IMR-90 (cell line): ENCODE results near the gene CORO1C. TPM values are rescaled to one million over a fixed set of nuclear protein-coding genes. Genes with fewer than 3 reads are reported as not detected.

Source experiments
- ATAC-seq: fragments of 200-7000 bp; cut with Tn5 transposase; 2 replicates; pipeline ENCODE4 v1.9.1; 2020; ENCODE audit warnings: low read depth, mild to moderate bottlenecking, moderate library complexity
- BruUV-seq: library from RNA; stranded (reverse); fragments of 400-500 nt; replicated peaks from 2 replicates; lab custom pipeline; 2021; lab: Mats Ljungman, UMichigan
- CTCF ChIA-PET: fragments of 300-600 bp; formaldehyde crosslinking; extraction: SDS; loops from one replicate; lab custom pipeline; 2021; ENCODE audit warnings: antibody characterized with exemption; lab: Yijun Ruan, JAX
- POLR2A ChIA-PET: fragments of 300-600 bp; sonication (Branson Sonifier 250); formaldehyde crosslinking; loops from one replicate; lab custom pipeline; 2022; ENCODE audit warnings: antibody characterized with exemption; ENCODE audit not compliant: unreplicated experiment; lab: Charles Lee
- DNase-seq: peaks from one replicate; pipeline ENCODE4 v3.0.0; 2013
- H2AFZ ChIP-seq: replicated peaks from 2 replicates; pipeline ENCODE3; 2013; ENCODE audit warnings: low read length, mild to moderate bottlenecking; ENCODE audit not compliant: poor library complexity
- H2AK5ac ChIP-seq: 2 replicates; pipeline ENCODE4 v1.6.1; 2013; ENCODE audit warnings: low read depth, low read length, inconsistent platforms
- H2AK9ac ChIP-seq: replicated peaks from 2 replicates; pipeline ENCODE3; 2013; ENCODE audit warnings: mild to moderate bottlenecking, low read depth, low read length, moderate library complexity; ENCODE audit not compliant: poor library complexity
- H2BK120ac ChIP-seq: 2 replicates; pipeline ENCODE4 v1.6.1; 2013; ENCODE audit warnings: low read depth, low read length, inconsistent platforms
- H2BK15ac ChIP-seq: 3 replicates; pipeline ENCODE4 v1.6.1; 2013; ENCODE audit warnings: low read depth, low read length, inconsistent platforms
- H2BK20ac ChIP-seq: 2 replicates; pipeline ENCODE4 v1.6.1; 2013; ENCODE audit warnings: low read depth, mild to moderate bottlenecking, inconsistent platforms, low read length, moderate library complexity
- H2BK5ac ChIP-seq: 2 replicates; pipeline ENCODE4 v1.6.1; 2013; ENCODE audit warnings: mild to moderate bottlenecking, low read depth, low read length, inconsistent platforms; ENCODE audit not compliant: poor library complexity, severe bottlenecking
- H3K14ac ChIP-seq: replicated peaks from 2 replicates; pipeline ENCODE4 v1.6.1; 2013; ENCODE audit warnings: low read depth, low read length, inconsistent platforms
- H3K18ac ChIP-seq: 2 replicates; pipeline ENCODE4 v1.6.1; 2013; ENCODE audit warnings: low read depth, low read length, control low read depth
- H3K23ac ChIP-seq: 2 replicates; pipeline ENCODE4 v1.6.1; 2013; ENCODE audit warnings: low read depth, low read length, inconsistent platforms
- H3K27ac ChIP-seq: 2 replicates; pipeline ENCODE4 v1.5.1; 2013; ENCODE audit warnings: mild to moderate bottlenecking, control low read depth, low read length; ENCODE audit not compliant: insufficient read depth
- H3K27me3 ChIP-seq: 2 replicates; pipeline ENCODE4 v1.6.1; 2013; ENCODE audit warnings: low read length; ENCODE audit not compliant: control insufficient read depth, insufficient read depth
- H3K36me3 ChIP-seq: 2 replicates; pipeline ENCODE4 v1.6.1; 2013; ENCODE audit warnings: low read length, mixed read lengths; ENCODE audit not compliant: control insufficient read depth, insufficient read depth
- H3K4ac ChIP-seq: 2 replicates; pipeline ENCODE4 v1.6.1; 2013; ENCODE audit warnings: low read depth, low read length, inconsistent platforms
- H3K4me1 ChIP-seq: 2 replicates; pipeline ENCODE4 v1.6.1; 2013; ENCODE audit warnings: low read length, mixed read lengths; ENCODE audit not compliant: control insufficient read depth, insufficient read depth
- H3K4me2 ChIP-seq: 2 replicates; pipeline ENCODE4 v1.6.1; 2013; ENCODE audit warnings: low read depth, mild to moderate bottlenecking, control low read depth, low read length, moderate library complexity
- H3K4me3 ChIP-seq: 2 replicates; pipeline ENCODE4 v1.5.1; 2013; ENCODE audit warnings: low read depth, mild to moderate bottlenecking, control low read depth, low read length, moderate library complexity; ENCODE audit not compliant: insufficient read depth
- H3K56ac ChIP-seq: 2 replicates; pipeline ENCODE4 v1.6.1; 2013; ENCODE audit warnings: low read length, inconsistent platforms; ENCODE audit not compliant: insufficient read depth; ENCODE audit errors: extremely low read depth
- H3K79me1 ChIP-seq, 2 experiments: 2 replicates each; pipeline ENCODE4 v1.6.1; 2013; ENCODE audit warnings: low read length in 2 of 2, inconsistent platforms in 1 of 2, low read depth in 1 of 2
- H3K9ac ChIP-seq: 2 replicates; pipeline ENCODE4 v1.6.1; 2013; ENCODE audit warnings: low read depth, low read length, control low read depth
- H3K9me1 ChIP-seq: 2 replicates; pipeline ENCODE4 v1.6.1; 2013; ENCODE audit warnings: low read length, inconsistent platforms; ENCODE audit not compliant: insufficient read depth
- H3K9me3 ChIP-seq: 2 replicates; pipeline ENCODE4 v1.6.1; 2013; ENCODE audit warnings: low read length; ENCODE audit not compliant: control insufficient read depth, insufficient read depth
- H4K20me1 ChIP-seq: 2 replicates; pipeline ENCODE4 v1.6.1; 2013; ENCODE audit warnings: low read length, inconsistent platforms; ENCODE audit not compliant: insufficient read depth
- H4K5ac ChIP-seq: 2 replicates; pipeline ENCODE4 v1.6.1; 2013; ENCODE audit warnings: mild to moderate bottlenecking, low read depth, low read length, control low read depth
- H4K8ac ChIP-seq, 2 experiments: 2 replicates each; pipeline ENCODE4 v1.6.1; 2013; ENCODE audit warnings: low read depth in 2 of 2, low read length in 2 of 2, control low read depth in 1 of 2, inconsistent platforms in 1 of 2
- H4K91ac ChIP-seq: 2 replicates; pipeline ENCODE4 v1.6.1; 2013; ENCODE audit warnings: low read depth, low read length, inconsistent platforms; ENCODE audit not compliant: insufficient read depth
- BHLHE40 ChIP-seq: fragments of 150-350 bp; IDR thresholded peaks from 2 replicates; pipeline ENCODE4 v1.6.1; 2016; ENCODE audit warnings: mild to moderate bottlenecking, low read depth, low read length
- CEBPB ChIP-seq: IDR thresholded peaks from 2 replicates; pipeline ENCODE4 v1.6.1; 2012; ENCODE audit warnings: low read depth, low read length, improper control_type of control experiment
- CHD1 ChIP-seq: IDR thresholded peaks from 2 replicates; pipeline ENCODE4 v1.6.1; 2012; ENCODE audit warnings: low read depth, low read length, improper control_type of control experiment
- FOS ChIP-seq: fragments of 150-350 bp; IDR thresholded peaks from 2 replicates; pipeline ENCODE4 v1.6.1; 2016; ENCODE audit warnings: low read depth, low read length
- MAZ ChIP-seq: IDR thresholded peaks from 2 replicates; pipeline ENCODE4 v1.6.1; 2012; ENCODE audit warnings: low read depth, mild to moderate bottlenecking, low read length, improper control_type of control experiment, moderate library complexity, borderline replicate concordance
- MXI1 ChIP-seq: IDR thresholded peaks from 2 replicates; pipeline ENCODE4 v1.6.1; 2012; ENCODE audit warnings: low read depth, mild to moderate bottlenecking, low read length, moderate library complexity, borderline replicate concordance
- NFE2L2 ChIP-seq: fragments of 150-350 bp; IDR thresholded peaks from 2 replicates; pipeline ENCODE4 v1.6.1; 2016; ENCODE audit warnings: low read depth, mild to moderate bottlenecking, low read length
- POLR2A ChIP-seq: IDR thresholded peaks from 2 replicates; pipeline ENCODE4 v1.6.1; 2012; ENCODE audit warnings: mild to moderate bottlenecking, low read depth, low read length
- RAD21 ChIP-seq: IDR thresholded peaks from 2 replicates; pipeline ENCODE4 v1.6.1; 2012; ENCODE audit warnings: low read length, improper control_type of control experiment
- RCOR1 ChIP-seq: IDR thresholded peaks from 2 replicates; pipeline ENCODE4 v1.6.1; 2012; ENCODE audit warnings: mild to moderate bottlenecking, low read length, improper control_type of control experiment; ENCODE audit not compliant: insufficient replicate concordance
- RFX5 ChIP-seq: IDR thresholded peaks from 2 replicates; pipeline ENCODE4 v1.8.0; 2012; ENCODE audit warnings: low read depth, mild to moderate bottlenecking, low read length, moderate library complexity
- SMC3 ChIP-seq: fragments of 150-350 bp; IDR thresholded peaks from 2 replicates; pipeline ENCODE4 v1.6.1; 2016; ENCODE audit warnings: low read depth, mild to moderate bottlenecking, antibody characterized with exemption, low read length, moderate library complexity
- WGBS, 2 experiments: methylation state at CpG; one replicate each; pipeline versions ENCODE4 v1.1.5 to v1.1.7; 2013; ENCODE audit warnings: missing lambda C conversion rate in 2 of 2; ENCODE audit not compliant: insufficient read length in 1 of 2; ENCODE audit errors: extremely low coverage in 2 of 2; 5-methylcytosine and 5-hydroxymethylcytosine counted together
- dilution Hi-C: fragments of 300-500 bp; cut with HindIII; formaldehyde crosslinking; loops from one replicate; pipeline ENCODE4 v1.14.3; 2018; ENCODE audit warnings: low sequenced_read_pairs; ENCODE audit not compliant: unreplicated experiment
- in situ Hi-C: fragments of 300-500 bp; cut with MboI; formaldehyde crosslinking; loops from 3 replicates; pipeline ENCODE4 v1.14.3; 2019; ENCODE audit warnings: low sequenced_read_pairs, inconsistent platforms, mixed read lengths
- intact Hi-C: fragments of 100-400 bp; cut with micrococcal nuclease; formaldehyde crosslinking; loops from 2 replicates; pipeline ENCODE4 v1.10.0; 2022
- polyA plus RNA-seq, 3 experiments: library from polyadenylated mRNA; depleted of rRNA; stranded (reverse); fragments of >200 nt; gene quantifications; 2 replicates each; pipeline ENCODE4 v1.2.3, GENCODE V29; 2012; ENCODE audit warnings: low replicate concordance in 1 of 3
- total RNA-seq: library from RNA; depleted of rRNA; stranded (reverse); fragments of >200 nt; gene quantifications from 2 replicates; pipeline ENCODE4 v1.2.3, GENCODE V29; 2012
- TF ChIP-seq, protein P1 (sequence below): conservative IDR thresholded peaks from 2 replicates; pipeline ENCODE4 v1.5.1; 2012; ENCODE audit warnings: mild to moderate bottlenecking, low read depth, low read length, improper control_type of control experiment
- TF ChIP-seq, protein P2 (sequence below): fragments of 150-350 bp; IDR thresholded peaks from 2 replicates; pipeline ENCODE4 v1.6.1; 2017; ENCODE audit warnings: mild to moderate bottlenecking, antibody characterized with exemption, low read length, low read depth
- TF ChIP-seq, protein P3 (sequence below): fragments of 150-350 bp; IDR thresholded peaks from 2 replicates; pipeline ENCODE4 v1.6.1; 2016; ENCODE audit warnings: low read depth, mild to moderate bottlenecking, low read length, moderate library complexity, borderline replicate concordance

CORO1C gene
- total and polyA plus RNA-seq, 2 of the 4 experiments (the other 2 are of a cell fraction) = 675 to 1,100 TPM

DNA sequence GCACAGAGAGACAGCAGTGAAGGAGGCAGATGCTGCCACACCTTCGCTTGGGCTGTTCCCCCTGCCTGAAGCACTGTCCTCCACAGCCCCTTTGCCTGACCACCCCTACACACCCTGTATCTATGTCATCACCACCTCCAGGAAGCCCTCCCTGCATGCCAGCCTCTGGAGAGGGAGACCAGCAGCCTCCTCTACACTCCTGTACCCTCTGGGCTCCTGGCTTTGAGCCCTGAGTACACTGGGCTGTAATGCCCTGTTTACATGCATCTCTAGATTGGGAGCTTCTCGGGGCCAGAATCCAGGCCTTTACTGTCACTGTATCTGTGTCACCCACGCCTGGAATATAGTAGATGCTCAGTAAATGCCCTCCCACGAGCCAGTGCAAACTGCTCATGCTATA lies 127.6 kb downstream of the CORO1C start:
- no peak overlapping the region for H3K18ac ChIP-seq
- H2BK15ac ChIP-seq = no peak overlapping the region
- ATAC-seq (no peak), DNase-seq (no peak)
- no TSS peak for BruUV-seq
- no peak overlapping the region for H3K4me3 ChIP-seq
- no peaks in the 10 kb centered on the region for H3K36me3 ChIP-seq
- no peak overlapping the region for H4K91ac ChIP-seq
- TF ChIP-seq POLR2A (no peak), SMC3 (no peak), RCOR1 (no peak), BHLHE40 (no peak), FOS (no peak), NFE2L2 (no peak), CEBPB (no peak), MXI1 (no peak), CHD1 (no peak), MAZ (no peak), RAD21 (no peak), RFX5 (no peak)
- TF ChIP-seq, protein P1, sequence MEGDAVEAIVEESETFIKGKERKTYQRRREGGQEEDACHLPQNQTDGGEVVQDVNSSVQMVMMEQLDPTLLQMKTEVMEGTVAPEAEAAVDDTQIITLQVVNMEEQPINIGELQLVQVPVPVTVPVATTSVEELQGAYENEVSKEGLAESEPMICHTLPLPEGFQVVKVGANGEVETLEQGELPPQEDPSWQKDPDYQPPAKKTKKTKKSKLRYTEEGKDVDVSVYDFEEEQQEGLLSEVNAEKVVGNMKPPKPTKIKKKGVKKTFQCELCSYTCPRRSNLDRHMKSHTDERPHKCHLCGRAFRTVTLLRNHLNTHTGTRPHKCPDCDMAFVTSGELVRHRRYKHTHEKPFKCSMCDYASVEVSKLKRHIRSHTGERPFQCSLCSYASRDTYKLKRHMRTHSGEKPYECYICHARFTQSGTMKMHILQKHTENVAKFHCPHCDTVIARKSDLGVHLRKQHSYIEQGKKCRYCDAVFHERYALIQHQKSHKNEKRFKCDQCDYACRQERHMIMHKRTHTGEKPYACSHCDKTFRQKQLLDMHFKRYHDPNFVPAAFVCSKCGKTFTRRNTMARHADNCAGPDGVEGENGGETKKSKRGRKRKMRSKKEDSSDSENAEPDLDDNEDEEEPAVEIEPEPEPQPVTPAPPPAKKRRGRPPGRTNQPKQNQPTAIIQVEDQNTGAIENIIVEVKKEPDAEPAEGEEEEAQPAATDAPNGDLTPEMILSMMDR = no peak
- TF ChIP-seq, protein P2, sequence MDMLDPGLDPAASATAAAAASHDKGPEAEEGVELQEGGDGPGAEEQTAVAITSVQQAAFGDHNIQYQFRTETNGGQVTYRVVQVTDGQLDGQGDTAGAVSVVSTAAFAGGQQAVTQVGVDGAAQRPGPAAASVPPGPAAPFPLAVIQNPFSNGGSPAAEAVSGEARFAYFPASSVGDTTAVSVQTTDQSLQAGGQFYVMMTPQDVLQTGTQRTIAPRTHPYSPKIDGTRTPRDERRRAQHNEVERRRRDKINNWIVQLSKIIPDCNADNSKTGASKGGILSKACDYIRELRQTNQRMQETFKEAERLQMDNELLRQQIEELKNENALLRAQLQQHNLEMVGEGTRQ = no peak
- TF ChIP-seq, protein P3, sequence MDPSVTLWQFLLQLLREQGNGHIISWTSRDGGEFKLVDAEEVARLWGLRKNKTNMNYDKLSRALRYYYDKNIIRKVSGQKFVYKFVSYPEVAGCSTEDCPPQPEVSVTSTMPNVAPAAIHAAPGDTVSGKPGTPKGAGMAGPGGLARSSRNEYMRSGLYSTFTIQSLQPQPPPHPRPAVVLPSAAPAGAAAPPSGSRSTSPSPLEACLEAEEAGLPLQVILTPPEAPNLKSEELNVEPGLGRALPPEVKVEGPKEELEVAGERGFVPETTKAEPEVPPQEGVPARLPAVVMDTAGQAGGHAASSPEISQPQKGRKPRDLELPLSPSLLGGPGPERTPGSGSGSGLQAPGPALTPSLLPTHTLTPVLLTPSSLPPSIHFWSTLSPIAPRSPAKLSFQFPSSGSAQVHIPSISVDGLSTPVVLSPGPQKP = no peak
- no peak overlapping the region for H3K4me2 ChIP-seq
- no peak overlapping the region for H2AK9ac ChIP-seq
- no peak overlapping the region for H3K9ac ChIP-seq
- H2BK20ac ChIP-seq = no peak overlapping the region
- ChIA-PET POLR2A (no interaction called here), CTCF (no interaction called here)
- H3K14ac ChIP-seq = no peak overlapping the region
- H3K27me3 ChIP-seq = no peaks in the 10 kb centered on the region
- no peak overlapping the region for H3K4ac ChIP-seq
- no peak overlapping the region for H4K8ac ChIP-seq
- H3K23ac ChIP-seq = no peak overlapping the region
- dilution Hi-C loops (no loop called here), in situ Hi-C loops (no loop called here), intact Hi-C loops (no loop called here)
- no peaks in the 10 kb centered on the region for H3K9me3 ChIP-seq
- H3K79me1 ChIP-seq = no peaks in the 10 kb centered on the region
- H2BK5ac ChIP-seq = no peak overlapping the region
- no peak overlapping the region for H2BK120ac ChIP-seq
- 73% methylated on average over 3 of the region's 4 CpGs; no CpG with 5 or more reads in 1 of the 2 experiments for WGBS, 2 experiments
- H3K9me1 ChIP-seq = no peaks in the 10 kb centered on the region
- no peak overlapping the region for H2AFZ ChIP-seq
- H3K4me1 ChIP-seq = peaks cover 5% of the 10 kb centered on the region; the same call in 1 of the 2 replicates
- H3K56ac ChIP-seq = no peak overlapping the region
- no peak overlapping the region for H2AK5ac ChIP-seq
- no peaks in the 10 kb centered on the region for H4K20me1 ChIP-seq
- H4K5ac ChIP-seq = no peak overlapping the region
- H3K27ac ChIP-seq = no peak overlapping the region
